Karpas-422 (cell line): Measurements from ENCODE around the gene UPK3A. TPM values are rescaled to one million over a fixed set of nuclear protein-coding genes. Genes with fewer than 3 reads are reported as not detected.

Experiments
- DNase-seq: peaks from one replicate; pipeline ENCODE4 v3.0.0-alpha.2; 2015
- H2AFZ ChIP-seq: fragments of 200-600 bp; sonication (generic); 2 replicates; pipeline ENCODE4 v1.6.1; 2014; ENCODE audit warnings: antibody characterized with exemption, low read length, mixed read lengths
- H3K27ac ChIP-seq: fragments of 200-600 bp; sonication (generic); 2 replicates; pipeline ENCODE4 v1.5.1; 2014; ENCODE audit warnings: mild to moderate bottlenecking, low read length, moderate library complexity
- H3K27me3 ChIP-seq: fragments of 200-600 bp; sonication (generic); 2 replicates; pipeline ENCODE4 v1.6.1; 2014; ENCODE audit warnings: low read length, mixed read lengths
- H3K36me3 ChIP-seq: fragments of 200-600 bp; sonication (generic); 2 replicates; pipeline ENCODE4 v1.6.1; 2014; ENCODE audit warnings: low read length, mixed read lengths; ENCODE audit not compliant: insufficient read depth
- H3K4me1 ChIP-seq: fragments of 200-600 bp; sonication (generic); 2 replicates; pipeline ENCODE4 v1.6.1; 2014; ENCODE audit warnings: mild to moderate bottlenecking, low read length, mixed read lengths
- H3K4me2 ChIP-seq: fragments of 200-600 bp; sonication (generic); 2 replicates; pipeline ENCODE4 v1.6.1; 2014; ENCODE audit warnings: low read length, low read depth, mild to moderate bottlenecking; ENCODE audit not compliant: poor library complexity, severe bottlenecking
- H3K4me3 ChIP-seq: fragments of 200-600 bp; sonication (generic); 2 replicates; pipeline ENCODE4 v1.5.1; 2014; ENCODE audit warnings: mild to moderate bottlenecking, antibody characterized with exemption, low read length, mixed read lengths
- H3K79me2 ChIP-seq: fragments of 200-600 bp; sonication (generic); 2 replicates; pipeline ENCODE4 v1.6.1; 2014; ENCODE audit warnings: mild to moderate bottlenecking, low read length, mixed read lengths
- H3K9ac ChIP-seq: fragments of 200-600 bp; sonication (generic); 2 replicates; pipeline ENCODE4 v1.6.0; 2014; ENCODE audit warnings: low read length
- H3K9me2 ChIP-seq: fragments of 200-600 bp; sonication (generic), shearing (Covaris generic); replicated peaks from 2 replicates; pipeline ENCODE4 v1.6.0; 2014; ENCODE audit warnings: mild to moderate bottlenecking, low read length, moderate library complexity; ENCODE audit not compliant: insufficient read depth
- H3K9me3 ChIP-seq: fragments of 300-700, 200-600 bp; sonication (generic); 2 replicates; pipeline ENCODE4 v1.6.1; 2014; ENCODE audit warnings: low read length, mixed read lengths
- H4K20me1 ChIP-seq: fragments of 200-600 bp; sonication (generic); 2 replicates; pipeline ENCODE4 v1.6.1; 2014; ENCODE audit warnings: mild to moderate bottlenecking, antibody characterized with exemption, low read length, low read depth; ENCODE audit not compliant: insufficient read depth
- total RNA-seq: library from RNA; depleted of rRNA; stranded (reverse); fragments of >200 nt; shearing (Covaris generic); gene quantifications from 2 replicates; pipeline ENCODE4 v1.2.3, GENCODE V29; 2014; ENCODE audit warnings: low replicate concordance

Gene UPK3A
- total RNA-seq, 1 experiment from 2014 or later, result not detected

GRCh38 chr22:45285263-45286058 lies 712 bp downstream of the UPK3A start:
- DNase-seq, result no peak
- no peak overlapping the region for H3K27ac ChIP-seq
- no peaks in the 10 kb centered on the region for H3K36me3 ChIP-seq
- H3K27me3 ChIP-seq, result no peaks in the 10 kb centered on the region
- H3K4me3 ChIP-seq, result no peak overlapping the region
- H3K9me3 ChIP-seq, result no peaks in the 10 kb centered on the region
- no peaks in the 10 kb centered on the region for H4K20me1 ChIP-seq
- H3K79me2 ChIP-seq, result no peaks in the 10 kb centered on the region
- H3K9ac ChIP-seq, result no peak overlapping the region
- peak overlapping the region; percentile 15 for H3K4me2 ChIP-seq
- H3K9me2 ChIP-seq, result no peaks in the 10 kb centered on the region
- no peak overlapping the region for H2AFZ ChIP-seq
- H3K4me1 ChIP-seq, result peaks cover 10% of the 10 kb centered on the region

DNA sequence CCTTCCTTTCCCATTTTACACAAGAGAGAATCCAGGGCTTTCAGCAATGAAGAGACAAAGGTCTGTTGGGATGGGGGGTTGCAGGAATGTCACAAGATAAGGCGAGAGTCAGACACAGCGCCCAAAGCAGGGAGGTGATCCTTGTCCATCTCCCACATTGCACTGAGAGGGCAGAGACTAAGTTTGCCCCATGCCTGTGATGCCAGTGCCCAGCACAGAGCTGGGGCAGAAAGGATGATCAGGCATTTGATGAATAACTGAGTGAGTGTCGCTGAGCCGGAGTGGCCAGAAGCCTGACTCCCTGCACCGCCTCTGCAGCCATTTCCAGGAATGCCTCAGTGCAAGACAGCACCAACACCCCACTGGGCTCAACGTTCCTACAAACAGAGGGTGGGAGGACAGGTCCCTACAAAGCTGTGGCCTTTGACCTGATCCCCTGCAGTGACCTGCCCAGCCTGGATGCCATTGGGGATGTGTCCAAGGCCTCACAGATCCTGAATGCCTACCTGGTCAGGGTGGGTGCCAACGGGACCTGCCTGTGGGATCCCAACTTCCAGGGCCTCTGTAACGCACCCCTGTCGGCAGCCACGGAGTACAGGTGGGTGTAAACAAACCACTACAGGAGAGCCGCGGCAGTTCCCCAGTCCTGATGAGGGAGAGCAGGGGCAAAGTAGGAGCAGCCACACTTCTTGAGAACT lies 2.3 kb downstream of the UPK3A start:
- H3K4me1 ChIP-seq, result peaks cover 10% of the 10 kb centered on the region
- no peaks in the 10 kb centered on the region for H3K9me3 ChIP-seq
- no peaks in the 10 kb centered on the region for H3K9me2 ChIP-seq
- no peaks in the 10 kb centered on the region for H3K27me3 ChIP-seq
- DNase-seq, result no peak
- H3K9ac ChIP-seq, result no peak overlapping the region
- H2AFZ ChIP-seq, result no peak overlapping the region
- no peak overlapping the region for H3K27ac ChIP-seq
- no peaks in the 10 kb centered on the region for H4K20me1 ChIP-seq
- no peak overlapping the region for H3K4me2 ChIP-seq
- no peaks in the 10 kb centered on the region for H3K79me2 ChIP-seq
- H3K36me3 ChIP-seq, result no peaks in the 10 kb centered on the region
- H3K4me3 ChIP-seq, result no peak overlapping the region

DNA sequence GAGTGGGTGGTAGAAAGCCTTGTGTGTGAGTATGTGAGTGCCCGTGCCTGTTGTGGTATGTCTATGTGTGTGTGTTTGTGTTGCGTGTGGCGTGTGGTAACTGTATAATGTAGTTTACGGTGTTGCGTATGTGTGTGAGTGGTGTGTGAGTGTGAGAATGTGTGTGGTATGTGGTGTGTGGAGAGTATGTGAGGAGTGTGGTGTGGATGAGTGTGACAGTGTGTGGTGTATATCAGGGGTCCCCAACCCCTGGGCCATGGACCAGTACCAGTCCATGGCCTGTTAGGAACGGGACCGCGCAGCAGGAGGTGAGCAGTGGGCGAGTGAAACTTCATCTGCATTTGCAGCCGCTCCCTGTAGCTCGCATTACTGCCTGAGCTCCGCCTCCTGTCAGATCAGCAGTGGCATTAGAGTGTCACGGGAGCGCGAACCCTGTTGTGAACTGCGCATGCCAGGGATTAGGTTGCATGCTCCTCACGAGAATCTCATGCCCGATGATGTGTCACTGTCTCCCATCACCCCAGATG lies 5.7 kb downstream of the UPK3A start:
- Histone ChIP-seq H3K9me2 (no peaks in the 10 kb centered on the region), H3K4me2 (no peak overlapping the region), H3K9me3 (no peaks in the 10 kb centered on the region), H3K27me3 (no peaks in the 10 kb centered on the region), H3K27ac (no peak overlapping the region), H3K79me2 (no peaks in the 10 kb centered on the region), H3K9ac (no peak overlapping the region), H4K20me1 (no peaks in the 10 kb centered on the region), H3K4me3 (no peak overlapping the region), H3K4me1 (peaks cover 10% of the 10 kb centered on the region), H3K36me3 (no peaks in the 10 kb centered on the region), H2AFZ (no peak overlapping the region)
- no peak for DNase-seq

- Histone ChIP-seq H3K27me3 (no peaks in the 10 kb centered on the region), H3K9ac (no peak overlapping the region), H3K4me2 (no peak overlapping the region), H3K36me3 (no peaks in the 10 kb centered on the region), H3K79me2 (no peaks in the 10 kb centered on the region), H3K4me1 (peaks cover 10% of the 10 kb centered on the region), H2AFZ (no peak overlapping the region), H4K20me1 (no peaks in the 10 kb centered on the region), H3K9me3 (no peaks in the 10 kb centered on the region), H3K9me2 (no peaks in the 10 kb centered on the region), H3K4me3 (no peak overlapping the region), H3K27ac (no peak overlapping the region)
- no peak for DNase-seq
These were observed 6.5 kb downstream of the UPK3A start for GRCh38 chr22:45291061-45291930.

DNA sequence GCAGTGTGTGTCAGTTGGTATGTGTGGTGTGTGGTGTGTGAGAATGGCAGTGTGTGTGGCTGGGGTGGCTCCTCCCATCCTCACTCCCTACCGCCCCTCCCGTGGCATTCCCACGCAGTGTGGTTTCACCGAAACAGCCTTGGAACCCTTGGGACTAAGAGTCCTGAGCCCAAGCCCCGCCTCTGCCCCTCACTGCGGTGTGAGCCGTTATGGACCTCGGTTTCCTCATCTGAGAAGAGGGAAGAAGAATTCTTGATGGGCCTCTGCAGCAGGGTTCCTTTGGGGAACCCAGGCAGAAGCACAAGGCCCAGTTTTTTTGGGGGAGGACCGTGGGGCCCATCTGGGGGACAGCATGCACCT lies 7.2 kb downstream of the UPK3A start:
- Histone ChIP-seq H3K4me2 (no peak overlapping the region), H3K36me3 (no peaks in the 10 kb centered on the region), H4K20me1 (no peaks in the 10 kb centered on the region), H3K4me3 (no peak overlapping the region), H3K79me2 (no peaks in the 10 kb centered on the region), H3K9ac (no peak overlapping the region), H3K27ac (no peak overlapping the region), H2AFZ (no peak overlapping the region), H3K4me1 (peaks cover 10% of the 10 kb centered on the region), H3K9me2 (no peaks in the 10 kb centered on the region), H3K9me3 (no peaks in the 10 kb centered on the region), H3K27me3 (no peaks in the 10 kb centered on the region)
- no peak for DNase-seq

- no peaks in the 10 kb centered on the region for H4K20me1 ChIP-seq
- H3K9ac ChIP-seq, result no peak overlapping the region
- H3K9me3 ChIP-seq, result no peaks in the 10 kb centered on the region
- H3K9me2 ChIP-seq, result no peaks in the 10 kb centered on the region
- no peak overlapping the region for H3K4me2 ChIP-seq
- H3K79me2 ChIP-seq, result no peaks in the 10 kb centered on the region
- no peaks in the 10 kb centered on the region for H3K27me3 ChIP-seq
- no peak overlapping the region for H3K4me3 ChIP-seq
- H2AFZ ChIP-seq, result no peak overlapping the region
- DNase-seq, result no peak
- no peaks in the 10 kb centered on the region for H3K36me3 ChIP-seq
- peaks cover 7% of the 10 kb centered on the region for H3K4me1 ChIP-seq
- no peak overlapping the region for H3K27ac ChIP-seq
These were observed 8.1 kb downstream of the UPK3A start for GRCh38 chr22:45292731-45293442.

- H2AFZ ChIP-seq, result no peak overlapping the region
- H3K4me2 ChIP-seq, result no peak overlapping the region
- no peaks in the 10 kb centered on the region for H4K20me1 ChIP-seq
- H3K9ac ChIP-seq, result no peak overlapping the region
- no peaks in the 10 kb centered on the region for H3K9me2 ChIP-seq
- H3K9me3 ChIP-seq, result no peaks in the 10 kb centered on the region
- H3K4me3 ChIP-seq, result no peak overlapping the region
- no peaks in the 10 kb centered on the region for H3K4me1 ChIP-seq
- no peaks in the 10 kb centered on the region for H3K36me3 ChIP-seq
- no peak for DNase-seq
- no peaks in the 10 kb centered on the region for H3K79me2 ChIP-seq
- H3K27me3 ChIP-seq, result no peaks in the 10 kb centered on the region
- H3K27ac ChIP-seq, result no peak overlapping the region
These were observed 9.3 kb downstream of the UPK3A start for GRCh38 chr22:45294030-45294429.
